PC-9 (cell line): ENCODE data around the gene PPP1R16B. TPM values are rescaled to one million over a fixed set of nuclear protein-coding genes. Genes with fewer than 3 reads are reported as not detected.
"Not testable (repeated sequence)": the region's sequence is repeated elsewhere in the genome, so short reads cannot be mapped to it uniquely, and the experiment has no call there.

ENCODE experiments used
- BruUV-seq: library from RNA; stranded (reverse); fragments of 400-500 nt; replicated peaks from 2 replicates; lab custom pipeline; 2021; lab: Mats Ljungman, UMichigan
- CTCF ChIA-PET: fragments of 300-600 bp; sonication (Branson Sonifier 250); formaldehyde crosslinking; loops from one replicate; lab custom pipeline; 2022; ENCODE audit warnings: antibody characterized with exemption; lab: Charles Lee
- POLR2A ChIA-PET: fragments of 300-600 bp; sonication (Branson Sonifier 250); formaldehyde crosslinking; loops from one replicate; lab custom pipeline; 2022; ENCODE audit warnings: antibody characterized with exemption; ENCODE audit not compliant: unreplicated experiment; lab: Charles Lee
- DNase-seq, 2 experiments: peaks; one replicate each; pipeline versions ENCODE4 v3.0.0 to v3.0.0-alpha.2; 2015 to 2022; ENCODE audit warnings: mixed read lengths in 1 of 2
- H2AFZ ChIP-seq: fragments of 200-600 bp; sonication (generic); 2 replicates; pipeline ENCODE4 v1.8.1; 2017; ENCODE audit warnings: antibody characterized with exemption
- H3F3A ChIP-seq: fragments of 200-600 bp; sonication (generic); 2 replicates; pipeline ENCODE4 v1.8.1; 2017; ENCODE audit warnings: antibody characterized with exemption, mild to moderate bottlenecking, low read depth; ENCODE audit not compliant: insufficient read depth
- H3K27ac ChIP-seq: fragments of 200-600 bp; sonication (generic); 2 replicates; pipeline ENCODE4 v1.6.1; 2016; ENCODE audit warnings: mixed run types
- H3K27me3 ChIP-seq: fragments of 200-600 bp; sonication (generic); 2 replicates; pipeline ENCODE4 v1.6.1; 2016; ENCODE audit warnings: low read depth, mixed run types; ENCODE audit not compliant: insufficient read depth
- H3K36me3 ChIP-seq: fragments of 200-600 bp; sonication (generic); 2 replicates; pipeline ENCODE4 v1.6.1; 2016; ENCODE audit warnings: low read depth, mixed run types
- H3K4me1 ChIP-seq: fragments of 200-600 bp; sonication (generic); replicated peaks from 2 replicates; pipeline ENCODE4 v1.6.1; 2016; ENCODE audit warnings: mixed run types; ENCODE audit not compliant: insufficient read depth
- H3K4me2 ChIP-seq: fragments of 200-600 bp; sonication (generic); 2 replicates; pipeline ENCODE4 v1.6.1; 2017; ENCODE audit warnings: mixed run types
- H3K4me3 ChIP-seq: fragments of 200-600 bp; sonication (generic); 2 replicates; pipeline ENCODE4 v1.6.1; 2016; ENCODE audit warnings: mixed run types
- H3K79me2 ChIP-seq: fragments of 200-600 bp; sonication (generic); 2 replicates; pipeline ENCODE4 v1.6.1; 2017; ENCODE audit warnings: low read depth, mixed run types
- H3K9me2 ChIP-seq: fragments of 200-600 bp; sonication (generic); 2 replicates; pipeline ENCODE4 v1.8.1; 2017; ENCODE audit warnings: mild to moderate bottlenecking; ENCODE audit not compliant: insufficient read depth
- H3K9me3 ChIP-seq: fragments of 200-600 bp; sonication (generic); 2 replicates; pipeline ENCODE4 v1.8.1; 2016; ENCODE audit warnings: low read depth; ENCODE audit not compliant: insufficient read depth
- H4K20me1 ChIP-seq: fragments of 200-600 bp; sonication (generic); 2 replicates; pipeline ENCODE4 v1.8.1; 2017; ENCODE audit not compliant: insufficient read depth
- CTCF ChIP-seq: fragments of 200-600 bp; sonication (generic); conservative IDR thresholded peaks from 2 replicates; pipeline ENCODE4 v1.6.1; 2017; ENCODE audit warnings: mixed run types, antibody characterized with exemption, mild to moderate bottlenecking, moderate library complexity
- EZH2 ChIP-seq: fragments of 200-600 bp; sonication (generic); IDR thresholded peaks from 2 replicates; pipeline ENCODE4 v1.8.0; 2017; ENCODE audit warnings: antibody characterized with exemption, low read depth
- intact Hi-C: fragments of 100-400 bp; cut with micrococcal nuclease; formaldehyde crosslinking; loops from one replicate; pipeline ENCODE4 v1.10.0; 2022; ENCODE audit not compliant: unreplicated experiment
- total RNA-seq: library from RNA; stranded (reverse); gene quantifications from 2 replicates; pipeline ENCODE4 v1.2.3, GENCODE V29; 2021

Gene PPP1R16B
- total RNA-seq, 1 experiment from 2014 or later: not detected

GRCh38 chr20:38953630-38954340 is 148.3 kb downstream of the PPP1R16B start:
- peak in 1 of 2 experiments; percentile 30 for DNase-seq
- intact Hi-C loops: no loop called here
- Histone ChIP-seq H3K27me3 (no peaks in the 10 kb centered on the region), H3K9me2 (no peaks in the 10 kb centered on the region), H3K27ac (no peak overlapping the region), H3K4me2 (no peak overlapping the region), H3K9me3 (no peaks in the 10 kb centered on the region), H3K4me3 (no peak overlapping the region), H3K4me1 (no peaks in the 10 kb centered on the region), H2AFZ (no peak overlapping the region), H3K36me3 (peaks cover 13% of the 10 kb centered on the region), H3K79me2 (no peaks in the 10 kb centered on the region), H4K20me1 (no peaks in the 10 kb centered on the region), H3F3A (no peaks in the 10 kb centered on the region; the same call in 1 of the 2 replicates)
- POLR2A ChIA-PET: interaction anchor here (0.6 kb wide), 1 partner anchor 12 kb away, joined by 5 read pairs; no protein-coding TSS in a partner anchor
- BruUV-seq: no TSS peak
- TF ChIP-seq CTCF (no peak), EZH2 (no peak)
- CTCF ChIA-PET: no interaction called here

- no peaks in the 10 kb centered on the region for H3K9me2 ChIP-seq
- no peaks in the 10 kb centered on the region for H3K27me3 ChIP-seq
- ChIA-PET CTCF (no interaction called here), POLR2A (interaction anchor here (0.6 kb wide), 1 partner anchor 400 kb away, joined by 3 read pairs; no protein-coding TSS in a partner anchor)
- no peaks in the 10 kb centered on the region for H4K20me1 ChIP-seq
- no peaks in the 10 kb centered on the region; the same call in 1 of the 2 replicates for H3F3A ChIP-seq
- intact Hi-C loops: no loop called here
- H3K79me2 ChIP-seq: peaks cover 1% of the 10 kb centered on the region; the same call in 1 of the 2 replicates
- H3K4me2 ChIP-seq: no peak overlapping the region
- H3K36me3 ChIP-seq: no peaks in the 10 kb centered on the region; the same call in 1 of the 2 replicates
- TF ChIP-seq EZH2 (no peak), CTCF (no peak)
- H3K27ac ChIP-seq: no peak overlapping the region
- no peak overlapping the region for H3K4me3 ChIP-seq
- peaks cover 8% of the 10 kb centered on the region; the same call in 1 of the 2 replicates for H3K4me1 ChIP-seq
- no TSS peak for BruUV-seq
- H2AFZ ChIP-seq: no peak overlapping the region
- H3K9me3 ChIP-seq: no peaks in the 10 kb centered on the region
- DNase-seq: peak in 1 of 2 experiments; percentile 18
Observed at GRCh38 chr20:38957235-38957876, 151.9 kb downstream of the PPP1R16B start.

- TF ChIP-seq CTCF (no peak), EZH2 (no peak)
- POLR2A ChIA-PET: interaction anchor here (0.6 kb wide), 1 partner anchor 401 kb away, joined by 3 read pairs; no protein-coding TSS in a partner anchor
Observed at GRCh38 chr20:38957915-38958485, 152.5 kb downstream of the PPP1R16B start.

GRCh38 chr20:38960187-38960687 is 154.7 kb downstream of the PPP1R16B start:
- H4K20me1 ChIP-seq, intact Hi-C loops, H3K27me3 ChIP-seq, H3K36me3 ChIP-seq, H2AFZ ChIP-seq, POLR2A ChIA-PET, H3K27ac ChIP-seq, H3K9me3 ChIP-seq, H3F3A ChIP-seq, H3K4me2 ChIP-seq, DNase-seq, CTCF ChIA-PET, H3K4me3 ChIP-seq, H3K9me2 ChIP-seq, BruUV-seq: not testable (repeated sequence)
- H3K4me1 ChIP-seq: peaks cover 18% of the 10 kb centered on the region
- peaks cover 29% of the 10 kb centered on the region for H3K79me2 ChIP-seq

More at GRCh38 chr20:38957915-38958485, 152.5 kb downstream of the PPP1R16B start:
- Histone ChIP-seq H3K4me3 (no peak overlapping the region), H3K4me1 (peaks cover 10% of the 10 kb centered on the region), H3K27ac (no peak overlapping the region), H4K20me1 (no peaks in the 10 kb centered on the region), H2AFZ (no peak overlapping the region), H3K9me2 (no peaks in the 10 kb centered on the region), H3F3A (no peaks in the 10 kb centered on the region; the same call in 1 of the 2 replicates), H3K4me2 (no peak overlapping the region), H3K36me3 (no peaks in the 10 kb centered on the region; the same call in 1 of the 2 replicates), H3K9me3 (no peaks in the 10 kb centered on the region), H3K79me2 (peaks cover 8% of the 10 kb centered on the region), H3K27me3 (no peaks in the 10 kb centered on the region)
- no peak for DNase-seq
- BruUV-seq: no TSS peak
- CTCF ChIA-PET: no interaction called here
- intact Hi-C loops: no loop called here
